GM11168 (cell line): ENCODE measurements around the gene SLC25A38.
"Not testable (repeated sequence)": the region's sequence is repeated elsewhere in the genome, so short reads cannot be mapped to it uniquely, and the experiment has no call there.

ENCODE experiments used
- in situ Hi-C: fragments of 300-500 bp; cut with MboI; formaldehyde crosslinking; loops from one replicate; pipeline ENCODE4 v1.12.0; 2022; ENCODE audit warnings: low sequenced_read_pairs; ENCODE audit not compliant: unreplicated experiment

SLC25A38 gene

DNA sequence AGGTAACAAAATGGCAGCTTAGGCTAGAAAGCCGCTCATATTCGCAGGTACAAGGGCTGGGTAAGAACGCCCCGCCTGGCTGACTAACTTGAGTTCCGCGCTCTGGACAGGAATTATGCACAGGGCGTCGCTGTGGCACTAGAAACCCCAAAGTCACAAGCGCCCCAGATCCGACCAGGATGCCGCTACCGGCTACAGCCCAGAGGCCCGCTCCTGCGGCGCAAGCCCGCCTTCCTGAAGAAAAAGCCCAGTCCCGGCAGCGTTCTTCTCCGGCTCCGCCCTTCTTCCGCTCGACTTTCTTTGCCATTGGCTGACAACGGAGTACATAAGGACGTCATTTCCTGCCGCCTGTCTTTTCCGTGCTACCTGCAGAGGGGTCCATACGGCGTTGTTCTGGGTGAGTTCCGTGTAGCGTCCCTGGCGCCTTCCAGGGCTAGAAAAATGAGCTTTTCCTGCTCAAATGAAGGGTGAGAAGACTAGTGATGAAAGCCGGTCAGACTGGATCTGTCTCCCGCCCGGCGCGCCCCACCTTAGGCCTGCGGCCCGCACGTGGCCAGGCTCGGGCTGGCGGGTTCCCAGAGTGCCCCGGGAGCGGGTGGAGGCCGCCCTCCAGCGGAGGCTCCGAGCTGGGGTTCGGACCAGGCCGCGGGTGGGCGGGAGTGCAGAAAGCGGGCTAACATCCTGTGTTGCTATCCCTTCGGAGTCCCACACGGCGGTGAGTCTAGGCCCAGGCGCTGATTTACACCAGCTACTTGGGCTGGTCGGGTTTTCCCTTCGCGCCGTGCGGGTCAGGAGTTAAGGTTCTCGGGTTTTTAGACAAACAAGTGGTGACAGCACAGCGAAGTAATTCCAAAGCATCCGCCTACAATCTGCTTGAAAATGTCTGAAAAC is 23.4 kb downstream of the SLC25A38 start, which contains the start of gene RPSA:
Gene RPSA, plus strand, starts transcription at position 353 of the 891 bp plus-strand sequence. CDS start 934 bp downstream, outside the sequence.
- in situ Hi-C loops, result no loop called here

DNA sequence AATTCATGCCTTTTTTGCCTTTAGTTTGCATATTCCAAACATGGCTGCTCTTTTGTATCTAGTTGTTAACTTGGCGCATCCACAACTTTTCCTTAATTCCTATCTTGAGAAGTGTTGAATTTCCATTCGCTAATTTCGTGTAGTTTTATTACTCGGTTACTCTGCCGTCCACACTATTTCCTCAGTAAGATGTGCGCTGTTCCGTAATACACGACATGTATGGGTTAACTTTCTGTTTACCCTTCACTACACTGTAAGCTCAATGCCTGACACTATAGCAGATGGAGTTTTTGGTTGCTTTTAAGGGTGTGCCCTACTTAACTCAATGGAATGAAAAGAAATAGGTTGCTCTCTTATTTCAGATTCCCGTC is 24.1 kb downstream of the SLC25A38 start:
- in situ Hi-C loops, result no loop called here

DNA sequence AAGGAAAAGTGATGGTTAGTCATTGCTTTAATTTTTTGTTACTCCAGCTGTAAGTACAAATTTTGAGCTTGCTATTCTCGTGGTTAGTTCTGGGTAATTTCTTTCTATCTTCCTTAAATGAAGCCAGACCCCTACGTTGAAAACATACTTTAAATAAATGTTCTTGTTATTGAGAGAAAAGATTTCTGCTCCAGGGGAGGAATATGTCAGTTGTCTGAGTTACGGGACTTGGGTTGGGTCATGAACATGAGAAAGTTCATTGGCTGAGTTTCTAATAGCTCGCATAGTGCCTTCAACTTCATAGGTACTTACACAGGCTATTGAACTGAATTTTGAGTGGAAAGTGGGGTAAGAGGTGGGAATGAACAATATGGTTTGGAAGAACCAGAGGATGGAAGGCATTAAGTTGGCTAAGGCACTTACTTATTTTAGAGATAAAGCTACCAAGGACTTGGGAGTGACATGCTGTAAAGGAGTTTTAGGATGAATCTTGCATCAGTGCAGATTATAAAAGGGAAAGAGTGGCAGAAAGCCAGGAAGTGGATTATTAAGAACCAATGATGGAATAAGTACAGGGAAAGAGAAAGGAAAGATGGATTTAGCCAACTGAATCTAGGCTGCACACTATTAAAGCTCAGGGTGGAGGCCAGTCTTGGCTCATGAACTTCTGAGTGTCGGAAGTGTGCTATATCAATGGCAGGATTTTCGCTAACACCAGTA is 24.8 kb downstream of the SLC25A38 start:
- in situ Hi-C loops, result no loop called here

DNA sequence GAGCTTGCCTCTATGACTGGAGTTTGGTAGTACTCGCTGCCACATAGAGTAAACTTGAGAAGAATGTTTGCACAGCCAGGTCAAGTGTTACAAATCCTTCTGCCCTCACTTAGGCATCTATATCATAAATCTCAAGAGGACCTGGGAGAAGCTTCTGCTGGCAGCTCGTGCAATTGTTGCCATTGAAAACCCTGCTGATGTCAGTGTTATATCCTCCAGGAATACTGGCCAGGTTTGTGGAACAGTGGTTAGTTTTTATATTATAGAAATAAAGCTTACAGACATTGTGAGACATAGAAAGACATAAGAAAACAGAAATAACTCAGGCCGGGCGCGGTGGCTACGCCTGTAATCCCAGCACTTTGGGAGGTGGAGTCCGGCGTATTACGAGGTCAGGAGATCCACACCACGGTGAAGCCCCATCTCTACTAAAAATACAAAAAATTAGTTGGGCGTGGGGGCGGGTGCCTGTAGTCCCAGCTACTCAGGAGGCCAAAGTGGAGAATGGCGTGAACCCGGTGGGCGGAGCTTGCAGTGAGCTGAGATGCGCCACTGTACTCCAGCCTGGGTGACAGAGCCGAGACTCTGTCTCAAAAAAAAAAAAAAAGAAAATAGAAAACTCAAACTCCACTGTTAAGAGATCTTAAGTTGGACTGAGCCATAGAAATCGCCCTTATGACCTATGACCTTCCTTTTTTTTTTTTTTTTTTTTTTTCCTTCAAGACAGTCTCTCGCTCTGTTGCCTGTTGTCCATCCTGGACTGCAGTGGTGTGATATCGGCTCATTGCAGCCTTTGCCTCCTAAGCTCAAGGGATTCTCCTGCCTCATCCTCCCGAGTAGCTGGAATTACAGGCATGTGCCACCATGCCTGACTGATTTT is 25.6 kb downstream of the SLC25A38 start:
- in situ Hi-C loops, result no loop called here

GRCh38 chr3:39409514-39410136 is 26.5 kb downstream of the SLC25A38 start:
- in situ Hi-C loops, result no loop called here

DNA sequence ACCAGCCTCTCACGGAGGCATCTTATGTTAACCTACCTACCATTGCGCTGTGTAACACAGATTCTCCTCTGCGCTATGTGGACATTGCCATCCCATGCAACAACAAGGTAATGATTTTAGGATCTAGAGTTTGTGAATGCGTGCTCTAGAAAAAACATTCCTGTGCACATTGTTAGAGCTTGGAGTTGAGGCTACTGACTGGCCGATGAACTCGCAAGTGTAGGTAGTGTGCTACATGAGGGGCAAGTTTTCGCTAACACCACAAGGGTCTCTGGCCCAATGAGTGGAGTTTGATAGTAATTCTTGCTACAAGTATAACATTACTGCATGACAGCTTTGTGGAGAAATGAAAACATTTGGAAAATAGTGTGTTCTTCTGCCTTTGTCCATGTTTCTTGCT is 27.7 kb downstream of the SLC25A38 start:
- in situ Hi-C loops, result no loop called here

- in situ Hi-C loops, result no loop called here
These were observed 29.6 kb downstream of the SLC25A38 start for GRCh38 chr3:39412668-39413260.

DNA sequence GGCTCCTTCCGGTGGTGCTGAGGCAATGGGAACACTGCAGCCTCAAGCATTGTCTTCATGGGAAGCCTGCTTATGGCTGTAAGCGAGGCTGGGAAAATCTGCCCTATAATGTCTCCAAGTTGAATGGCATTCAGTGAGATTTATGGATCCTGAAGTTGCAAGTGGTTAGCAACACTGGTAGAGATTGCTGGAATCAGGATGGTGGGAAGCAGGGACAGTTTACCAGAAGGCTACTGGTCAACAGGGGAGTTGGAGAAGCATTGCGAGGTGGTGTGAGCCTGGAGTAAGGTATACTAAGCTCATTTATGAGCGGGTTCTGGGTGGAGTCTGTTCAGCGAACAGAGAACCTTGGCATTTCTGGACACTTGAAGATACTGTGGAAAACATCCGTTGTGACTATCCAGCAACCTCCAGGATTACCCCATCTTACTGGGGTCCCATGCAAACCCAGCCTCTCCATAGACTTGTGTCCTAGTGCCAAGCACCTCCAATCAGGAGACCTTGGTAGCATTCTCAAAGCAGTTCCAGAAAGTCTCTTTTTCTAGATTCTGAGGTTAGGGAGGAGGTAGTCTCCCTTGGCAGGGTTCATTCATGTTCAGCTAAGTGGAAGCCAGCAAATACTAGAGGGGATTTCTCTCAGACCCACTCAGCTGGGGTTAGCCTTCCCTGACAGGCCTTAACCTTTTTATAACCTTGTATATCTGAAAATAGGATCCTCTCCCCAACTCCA is 30.7 kb downstream of the SLC25A38 start:
- in situ Hi-C loops, result no loop called here

DNA sequence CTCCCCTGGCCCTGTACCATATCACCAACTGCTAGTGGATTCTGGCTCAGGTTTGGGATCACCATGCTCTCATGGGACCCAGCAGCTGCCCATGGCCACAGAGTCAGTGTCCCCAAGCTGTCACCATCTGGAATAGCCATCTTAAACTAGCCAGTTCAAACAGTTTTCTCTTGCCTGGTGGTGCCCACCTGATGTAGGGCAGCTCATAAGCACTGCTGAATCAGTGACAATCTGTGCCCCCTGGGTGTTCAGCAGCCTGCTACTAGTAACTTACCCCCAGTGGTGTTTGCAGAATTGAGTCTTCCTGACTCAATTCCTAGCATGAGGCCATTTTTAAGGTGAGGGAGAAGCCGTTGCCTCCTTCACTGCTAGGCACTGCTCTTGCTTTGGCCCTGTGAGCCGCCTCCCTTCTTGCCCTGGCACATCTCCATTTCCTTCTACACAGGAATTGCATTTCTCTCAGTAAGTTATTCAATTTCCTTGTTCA is 31.3 kb downstream of the SLC25A38 start:
- in situ Hi-C loops, result no loop called here

DNA sequence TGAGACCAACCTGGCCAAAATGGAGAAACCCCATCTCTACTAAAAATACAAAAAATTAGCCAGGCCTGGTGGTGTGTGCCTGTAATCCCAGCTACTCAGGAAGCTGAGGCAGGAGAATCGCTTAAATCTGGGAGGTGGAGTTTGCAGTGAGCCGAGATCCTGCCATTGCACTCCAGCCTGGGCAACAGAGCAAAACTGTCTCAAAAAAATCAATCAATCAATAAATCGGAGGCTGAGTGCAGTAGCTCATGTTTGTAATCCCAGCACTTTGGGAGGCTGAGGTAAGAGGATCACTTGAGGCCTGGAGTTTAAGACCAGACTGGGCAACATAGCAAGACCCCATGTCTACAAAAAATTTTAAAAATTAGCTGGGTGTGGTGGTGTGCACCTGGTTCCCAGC is 32.1 kb downstream of the SLC25A38 start:
- in situ Hi-C loops, result not testable (repeated sequence)

- in situ Hi-C loops, result no loop called here
These were observed 32.8 kb downstream of the SLC25A38 start for GRCh38 chr3:39415983-39416382.

- in situ Hi-C loops, result not testable (repeated sequence)
These were observed 33.8 kb downstream of the SLC25A38 start for GRCh38 chr3:39416998-39417397.

DNA sequence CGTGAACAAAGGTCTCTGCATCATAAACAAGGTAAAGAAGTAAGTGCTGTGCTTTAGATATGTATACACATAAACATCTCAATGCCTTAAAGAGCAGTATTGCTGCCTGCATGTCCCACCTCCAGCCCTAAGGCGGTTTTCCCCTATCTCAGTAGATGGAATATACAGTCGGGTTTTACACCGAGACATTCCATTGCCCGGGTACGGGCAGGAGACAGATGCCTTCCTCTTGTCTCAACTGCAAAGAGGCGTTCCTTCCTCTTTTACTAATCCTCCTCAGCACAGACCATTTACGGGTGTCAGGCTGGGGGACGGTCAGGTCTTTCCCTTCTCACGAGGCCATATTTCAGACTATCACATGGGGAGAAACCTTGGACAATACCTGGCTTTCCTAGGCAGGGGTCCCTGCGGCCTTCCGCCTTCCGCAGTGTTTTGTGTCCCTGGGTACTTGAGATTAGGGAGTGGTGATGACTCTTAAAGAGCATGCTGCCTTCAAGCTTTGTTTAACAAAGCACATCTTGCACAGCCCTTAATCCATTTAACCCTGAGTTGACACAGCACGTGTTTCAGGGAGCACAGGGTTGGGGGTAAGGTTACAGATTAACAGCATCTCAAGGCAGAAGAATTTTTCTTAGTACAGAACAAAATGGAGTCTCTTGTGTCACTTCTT is 35.5 kb downstream of the SLC25A38 start:
- in situ Hi-C loops, result not testable (repeated sequence)

DNA sequence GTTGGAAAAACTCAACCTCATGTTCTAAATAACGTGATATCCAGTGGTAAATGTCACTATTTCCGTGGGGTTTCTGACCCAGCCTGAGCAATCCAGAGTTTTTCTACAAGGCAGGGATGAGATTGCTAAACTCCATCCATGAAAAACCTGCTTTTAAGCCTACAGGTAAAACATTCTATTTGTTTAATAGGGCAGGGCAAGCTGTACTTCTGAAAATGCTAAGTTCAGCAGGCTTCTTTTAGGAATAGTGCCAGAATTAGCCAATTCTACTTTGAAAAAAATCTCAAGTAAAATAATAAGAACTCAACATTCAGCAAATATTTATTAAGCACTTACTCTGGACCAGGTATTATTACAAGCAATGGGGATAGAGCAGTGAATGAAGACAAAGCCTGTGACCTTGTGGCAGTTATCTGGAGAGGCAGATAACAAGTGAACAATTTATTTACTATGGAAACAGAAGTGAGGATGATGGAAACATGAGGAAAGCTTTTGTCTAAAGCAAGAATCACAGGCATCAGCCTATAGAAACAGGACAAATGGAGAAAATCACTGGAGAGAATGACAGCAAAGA is 36.7 kb downstream of the SLC25A38 start:
- in situ Hi-C loops, result no loop called here

GRCh38 chr3:39420543-39420942 is 37.4 kb downstream of the SLC25A38 start:
- in situ Hi-C loops, result no loop called here

GRCh38 chr3:39423436-39423970 is 40.3 kb downstream of the SLC25A38 start:
- in situ Hi-C loops, result no loop called here

GRCh38 chr3:39426312-39426711 is 43.1 kb downstream of the SLC25A38 start:
- in situ Hi-C loops, result no loop called here

- in situ Hi-C loops, result no loop called here
These were observed 44.3 kb downstream of the SLC25A38 start for GRCh38 chr3:39427506-39427905.
